ENCODE measurements around the gene ATG10. TPM values are rescaled to one million over a fixed set of nuclear protein-coding genes. Genes with fewer than 3 reads are reported as not detected.

Gene ATG10
- total and polyA plus RNA-seq, 9 donors: 2.6 to 7.8 (median 4.6) TPM

DNA sequence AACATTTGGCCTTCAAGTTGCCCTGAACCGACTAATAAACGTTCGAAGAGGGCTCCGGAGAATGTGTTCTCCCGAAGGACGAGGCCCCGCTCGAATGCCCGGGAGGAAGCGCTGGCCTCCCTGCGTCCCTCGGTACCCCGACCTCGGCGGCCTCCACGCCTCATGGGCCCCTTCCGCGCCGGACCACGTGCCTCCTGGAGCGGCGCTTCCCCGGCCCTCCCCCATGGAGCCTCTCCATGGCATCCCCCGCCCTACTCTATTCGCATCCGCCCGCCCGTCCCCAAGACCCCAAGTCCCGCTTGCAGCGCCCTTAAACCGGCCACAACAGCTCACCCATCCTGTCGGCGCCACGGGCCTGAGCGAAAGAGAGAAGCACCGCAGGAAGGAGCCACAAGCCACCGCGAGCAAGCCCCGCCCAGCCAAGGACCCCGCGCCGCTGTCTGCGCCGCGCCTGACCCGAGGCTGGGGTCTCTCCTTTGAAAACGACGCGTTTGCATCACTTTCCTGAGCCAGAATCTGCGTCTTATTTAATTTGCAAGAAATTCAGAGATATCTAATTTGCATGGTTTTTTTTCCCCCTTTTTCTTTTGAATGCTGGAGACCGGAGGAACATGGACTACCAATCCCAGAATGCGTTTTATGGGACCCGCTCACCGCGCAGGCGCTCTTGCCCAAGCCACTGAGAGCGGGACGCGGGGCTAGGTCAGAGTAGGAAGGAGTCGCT lies 306.3 kb downstream of the ATG10 start, which contains the start of gene RPS23:
TSS of gene RPS23 (minus strand) at position 368 of the 724 bp plus-strand sequence. CDS start at position 337, 31 bp downstream.
- peaks cover 5% of the 10 kb centered on the region for H3K4me1 ChIP-seq (ENCODE audit: insufficient read depth)
- TF ChIP-seq EP300 (IDR thresholded peaks at IDR 0.05): no peak
- no peak for TF ChIP-seq POLR2A (IDR thresholded peaks at IDR 0.05)
- TF ChIP-seq, protein P1, sequence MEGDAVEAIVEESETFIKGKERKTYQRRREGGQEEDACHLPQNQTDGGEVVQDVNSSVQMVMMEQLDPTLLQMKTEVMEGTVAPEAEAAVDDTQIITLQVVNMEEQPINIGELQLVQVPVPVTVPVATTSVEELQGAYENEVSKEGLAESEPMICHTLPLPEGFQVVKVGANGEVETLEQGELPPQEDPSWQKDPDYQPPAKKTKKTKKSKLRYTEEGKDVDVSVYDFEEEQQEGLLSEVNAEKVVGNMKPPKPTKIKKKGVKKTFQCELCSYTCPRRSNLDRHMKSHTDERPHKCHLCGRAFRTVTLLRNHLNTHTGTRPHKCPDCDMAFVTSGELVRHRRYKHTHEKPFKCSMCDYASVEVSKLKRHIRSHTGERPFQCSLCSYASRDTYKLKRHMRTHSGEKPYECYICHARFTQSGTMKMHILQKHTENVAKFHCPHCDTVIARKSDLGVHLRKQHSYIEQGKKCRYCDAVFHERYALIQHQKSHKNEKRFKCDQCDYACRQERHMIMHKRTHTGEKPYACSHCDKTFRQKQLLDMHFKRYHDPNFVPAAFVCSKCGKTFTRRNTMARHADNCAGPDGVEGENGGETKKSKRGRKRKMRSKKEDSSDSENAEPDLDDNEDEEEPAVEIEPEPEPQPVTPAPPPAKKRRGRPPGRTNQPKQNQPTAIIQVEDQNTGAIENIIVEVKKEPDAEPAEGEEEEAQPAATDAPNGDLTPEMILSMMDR (IDR thresholded peaks at IDR 0.05): no peak
- no peaks in the 10 kb centered on the region for H3K27me3 ChIP-seq
- H3K4me3 ChIP-seq: peak within 1 kb of the TSS; percentile 68
- peak within 1 kb of the TSS; percentile 56 to 75 for H3K27ac ChIP-seq
- DNase-seq: peak; percentile 87 to 93 (median 90)
- intact Hi-C loops (cut with DNase I): no loop called here
- WGBS, 3 donors: 0 to 1% (median 1%) methylated on average over 48 to 60 of the region's 60 CpGs
- H3K9me3 ChIP-seq: no peaks in the 10 kb centered on the region
- no peaks in the 10 kb centered on the region for H3K36me3 ChIP-seq

GRCh38 chr5:82278711-82279370 lies 307.0 kb downstream of the ATG10 start:
- no peaks in the 10 kb centered on the region for H3K9me3 ChIP-seq
- peak; percentile 28 for TF ChIP-seq POLR2A (IDR thresholded peaks at IDR 0.05)
- TF ChIP-seq, protein P1 (IDR thresholded peaks at IDR 0.05): no peak
- no peak for TF ChIP-seq EP300 (IDR thresholded peaks at IDR 0.05)
- DNase-seq: peak in 3 of 5 donors; percentile 29 to 48 (median 41)
- H3K27me3 ChIP-seq: no peaks in the 10 kb centered on the region
- H3K4me1 ChIP-seq (ENCODE audit: insufficient read depth): peaks cover 5% of the 10 kb centered on the region
- intact Hi-C loops (cut with DNase I): no loop called here
- H3K27ac ChIP-seq: peak overlapping the region; percentile 56 to 75
- no peaks in the 10 kb centered on the region for H3K36me3 ChIP-seq
- WGBS, 3 donors: 22 to 55% (median 55%) methylated on average over 19 of the region's 19 CpGs
- H3K4me3 ChIP-seq: peak overlapping the region; percentile 68

DNA sequence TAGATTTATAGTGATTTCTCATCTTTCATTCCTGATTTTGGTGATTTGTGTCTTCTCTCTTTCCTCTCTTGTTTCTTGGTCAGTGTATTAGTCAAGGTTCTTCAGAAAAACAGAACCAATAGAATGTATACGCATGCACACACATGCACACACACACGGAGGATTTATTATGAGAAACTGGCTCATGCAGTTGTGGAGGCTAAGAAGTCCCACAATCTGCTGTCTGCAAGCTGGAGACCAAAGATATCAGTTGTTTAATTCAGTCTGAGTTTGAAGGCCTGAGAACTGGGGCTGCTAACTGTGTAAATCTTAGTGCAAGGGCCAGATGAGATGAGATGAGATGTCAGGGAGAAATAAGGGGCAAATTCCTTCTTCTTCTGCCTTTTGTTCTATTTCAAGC lies 312.1 kb downstream of the ATG10 start:
- Histone ChIP-seq H3K9me3 (no peaks in the 10 kb centered on the region), H3K36me3 (no peaks in the 10 kb centered on the region), H3K4me3 (no peak overlapping the region), H3K4me1 (ENCODE audit: insufficient read depth) (peaks cover 3% of the 10 kb centered on the region), H3K27me3 (no peaks in the 10 kb centered on the region), H3K27ac (no peak overlapping the region)
- 83 to 90% (median 83%) methylated on average over 2 of the region's 2 CpGs for WGBS, 3 donors
- intact Hi-C loops (cut with DNase I): no loop called here
- no peak for DNase-seq
- TF ChIP-seq EP300 (IDR thresholded peaks at IDR 0.05) (no peak), POLR2A (IDR thresholded peaks at IDR 0.05) (no peak)
- TF ChIP-seq, protein P1 (IDR thresholded peaks at IDR 0.05): no peak

DNA sequence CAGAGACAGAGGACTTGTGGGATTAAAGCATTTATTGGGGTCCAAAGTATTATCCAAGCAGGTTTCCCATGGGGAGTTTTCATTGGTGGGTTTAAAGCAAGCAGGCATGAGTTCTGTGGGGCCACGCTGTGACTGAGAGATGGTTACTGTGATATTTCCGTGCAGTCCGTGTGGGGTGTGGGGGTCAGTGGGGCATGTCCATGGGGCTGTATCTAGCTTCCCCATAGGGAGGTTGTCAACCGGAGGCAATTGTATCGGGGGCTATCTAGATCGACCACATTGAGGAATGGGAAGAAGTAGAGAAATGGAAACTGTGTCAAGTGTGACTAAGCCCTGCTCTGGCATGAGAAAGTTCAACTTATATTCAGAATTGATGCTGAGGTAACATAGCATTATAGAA lies 313.4 kb downstream of the ATG10 start:
- H3K27ac ChIP-seq: no peak overlapping the region
- DNase-seq: no peak
- H3K4me3 ChIP-seq: no peak overlapping the region
- 92 to 94% (median 93%) methylated on average over 6 of the region's 6 CpGs for WGBS, 3 donors
- no peak for TF ChIP-seq EP300 (IDR thresholded peaks at IDR 0.05)
- TF ChIP-seq, protein P1 (IDR thresholded peaks at IDR 0.05): no peak
- intact Hi-C loops (cut with DNase I): no loop called here
- no peaks in the 10 kb centered on the region for H3K9me3 ChIP-seq
- H3K36me3 ChIP-seq: no peaks in the 10 kb centered on the region
- H3K27me3 ChIP-seq: no peaks in the 10 kb centered on the region
- no peaks in the 10 kb centered on the region for H3K4me1 ChIP-seq (ENCODE audit: insufficient read depth)
